C4-2B (cell line): ENCODE data around the gene TOR1AIP2.

Experiments
- CTCF ChIP-seq: fragments of 450-650 bp; conservative IDR thresholded peaks from 2 replicates; pipeline ENCODE4 v1.5.1; 2017; ENCODE audit warnings: mild to moderate bottlenecking
- ZFX ChIP-seq: fragments of 450-650 bp; IDR thresholded peaks from 2 replicates; pipeline ENCODE4 v1.6.1; 2017

DNA sequence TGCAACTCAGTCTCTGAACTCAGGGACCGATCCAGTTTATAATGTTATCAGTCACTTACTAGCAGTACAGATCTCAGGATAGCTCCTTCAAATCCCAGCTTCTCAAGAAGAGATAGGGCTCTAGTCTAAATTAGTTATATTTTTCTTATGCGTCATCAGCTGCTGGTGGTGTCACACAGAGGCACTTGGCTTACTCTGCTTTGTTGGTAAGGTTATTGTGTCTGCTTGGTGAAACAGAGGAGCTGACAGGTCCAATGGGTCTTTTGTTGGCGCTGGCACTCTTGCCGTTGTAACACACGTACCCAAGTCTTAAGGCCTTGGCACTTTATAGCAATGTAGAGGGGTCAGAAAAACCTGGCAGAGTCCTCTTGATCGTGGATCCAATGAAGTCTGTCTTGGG lies 12.2 kb downstream of the TOR1AIP2 start:
- no peak for TF ChIP-seq CTCF
- no peak for TF ChIP-seq ZFX
